ENCODE results near the gene NOTCH2.
"Not testable (repeated sequence)": the region's sequence is repeated elsewhere in the genome, so short reads cannot be mapped to it uniquely, and the experiment has no call there.

NOTCH2 gene

GRCh38 chr1:120069067-120069919 is at the start of gene NOTCH2:
TSS of gene NOTCH2 (minus strand) at chr1:120069662. CDS start at chr1:120069406, 256 bp downstream.
- peak within 1 kb of the TSS; percentile 78 for H3K27ac ChIP-seq

GRCh38 chr1:120117371-120118177 is 48.1 kb upstream of the NOTCH2 start:
- H3K27ac ChIP-seq: not testable (repeated sequence)

GRCh38 chr1:120116094-120116493 is 46.6 kb upstream of the NOTCH2 start:
- H3K27ac ChIP-seq: not testable (repeated sequence)

GRCh38 chr1:120113134-120113533 is 43.7 kb upstream of the NOTCH2 start:
- not testable (repeated sequence) for H3K27ac ChIP-seq

- H3K27ac ChIP-seq: not testable (repeated sequence)
Observed at GRCh38 chr1:120112212-120112611, 42.8 kb upstream of the NOTCH2 start.

- H3K27ac ChIP-seq: not testable (repeated sequence)
Observed at GRCh38 chr1:120111771-120112170, 42.3 kb upstream of the NOTCH2 start.

- not testable (repeated sequence) for H3K27ac ChIP-seq
Observed at GRCh38 chr1:120111008-120111407, 41.5 kb upstream of the NOTCH2 start.

- H3K27ac ChIP-seq: not testable (repeated sequence)
Observed at GRCh38 chr1:120109656-120110055, 40.2 kb upstream of the NOTCH2 start.

GRCh38 chr1:120109180-120109579 is 39.7 kb upstream of the NOTCH2 start:
- H3K27ac ChIP-seq: not testable (repeated sequence)

- not testable (repeated sequence) for H3K27ac ChIP-seq
Observed at GRCh38 chr1:120105288-120105687, 35.8 kb upstream of the NOTCH2 start.

- not testable (repeated sequence) for H3K27ac ChIP-seq
Observed at GRCh38 chr1:120103768-120104167, 34.3 kb upstream of the NOTCH2 start.

- H3K27ac ChIP-seq: not testable (repeated sequence)
Observed at GRCh38 chr1:120101593-120101992, 32.1 kb upstream of the NOTCH2 start.

GRCh38 chr1:120100590-120100989 is 31.1 kb upstream of the NOTCH2 start:
- not testable (repeated sequence) for H3K27ac ChIP-seq

GRCh38 chr1:120098986-120099759 is 29.7 kb upstream of the NOTCH2 start:
- H3K27ac ChIP-seq: not testable (repeated sequence)

- H3K27ac ChIP-seq: not testable (repeated sequence)
Observed at GRCh38 chr1:120096981-120097545, 27.6 kb upstream of the NOTCH2 start.

- H3K27ac ChIP-seq: not testable (repeated sequence)
Observed at GRCh38 chr1:120093548-120094181, 24.2 kb upstream of the NOTCH2 start.

GRCh38 chr1:120092232-120093218 is 23.1 kb upstream of the NOTCH2 start:
- not testable (repeated sequence) for H3K27ac ChIP-seq

- not testable (repeated sequence) for H3K27ac ChIP-seq
Observed at GRCh38 chr1:120090830-120091229, 21.4 kb upstream of the NOTCH2 start.

GRCh38 chr1:120087959-120088358 is 18.5 kb upstream of the NOTCH2 start:
- H3K27ac ChIP-seq: not testable (repeated sequence)

GRCh38 chr1:120069920-120070214 is 405 bp upstream of the NOTCH2 start:
- not testable (repeated sequence) for H3K27ac ChIP-seq

Data from C4-2B (cell line).